Measurements from ENCODE around the gene ZNF516. TPM values are rescaled to one million over a fixed set of nuclear protein-coding genes. Genes with fewer than 3 reads are reported as not detected.

The ZNF516 gene
- total and polyA plus RNA-seq, 4 donors: 2.5 to 12.2 (median 7.6) TPM

DNA sequence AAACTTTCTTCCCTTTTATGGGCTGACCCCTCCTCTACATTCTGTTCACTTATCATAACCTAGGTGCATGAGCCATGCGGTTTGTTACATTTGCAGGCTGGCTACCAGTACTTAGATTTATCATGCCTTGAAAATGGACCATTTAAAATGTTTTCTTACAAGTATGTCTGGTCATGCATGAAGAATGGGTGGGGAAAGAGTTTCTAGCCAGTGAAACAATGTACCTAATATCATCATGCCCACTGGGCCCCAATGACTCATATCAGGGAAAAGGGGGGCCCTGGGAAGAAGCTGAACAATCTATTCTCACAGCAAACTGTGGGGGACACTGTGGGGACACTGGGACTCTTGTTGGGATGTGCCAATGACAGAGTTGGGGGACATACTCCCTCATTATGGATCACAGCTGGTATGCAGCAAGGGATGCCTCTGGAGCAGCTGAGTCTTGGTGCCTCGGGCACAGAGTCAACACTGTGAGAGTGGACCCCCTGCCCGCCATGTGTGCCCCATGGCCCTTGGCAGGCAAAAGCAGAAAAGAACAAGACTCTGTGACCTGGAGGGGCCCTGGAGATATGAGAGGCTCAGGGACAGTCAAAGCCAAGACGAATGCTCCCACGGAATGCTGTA, 156.3 kb downstream of the ZNF516 start:
- H3K27ac ChIP-seq (ENCODE audit: low read depth in 1 of 2, low read length in 2 of 2): no peak overlapping the region
- 95% methylated on average over 5 of the region's 5 CpGs for WGBS
- H3K36me3 ChIP-seq (ENCODE audit: control insufficient read depth in 4 of 4, insufficient read depth in 3 of 4, low read depth in 1 of 4, low read length in 3 of 4): no peaks in the 10 kb centered on the region
- H3K27me3 ChIP-seq (ENCODE audit: control insufficient read depth in 4 of 4, insufficient read depth in 4 of 4, low read length in 3 of 4): no peaks in the 10 kb centered on the region
- H3K9me3 ChIP-seq (ENCODE audit: control insufficient read depth in 4 of 4, low read length in 3 of 4): peaks cover 0 to 2% (median 0%) of the 10 kb centered on the region in 4 donors
- no peak overlapping the region for H3K9ac ChIP-seq (ENCODE audit: low read depth in 1 of 2, low read length in 2 of 2)
- no peak overlapping the region for H3K4me3 ChIP-seq (ENCODE audit: low read depth in 1 of 3, low read length in 3 of 3)
- TF ChIP-seq, protein P1, sequence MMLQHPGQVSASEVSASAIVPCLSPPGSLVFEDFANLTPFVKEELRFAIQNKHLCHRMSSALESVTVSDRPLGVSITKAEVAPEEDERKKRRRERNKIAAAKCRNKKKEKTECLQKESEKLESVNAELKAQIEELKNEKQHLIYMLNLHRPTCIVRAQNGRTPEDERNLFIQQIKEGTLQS (IDR thresholded peaks at IDR 0.05): no peak
- TF ChIP-seq, protein P2, sequence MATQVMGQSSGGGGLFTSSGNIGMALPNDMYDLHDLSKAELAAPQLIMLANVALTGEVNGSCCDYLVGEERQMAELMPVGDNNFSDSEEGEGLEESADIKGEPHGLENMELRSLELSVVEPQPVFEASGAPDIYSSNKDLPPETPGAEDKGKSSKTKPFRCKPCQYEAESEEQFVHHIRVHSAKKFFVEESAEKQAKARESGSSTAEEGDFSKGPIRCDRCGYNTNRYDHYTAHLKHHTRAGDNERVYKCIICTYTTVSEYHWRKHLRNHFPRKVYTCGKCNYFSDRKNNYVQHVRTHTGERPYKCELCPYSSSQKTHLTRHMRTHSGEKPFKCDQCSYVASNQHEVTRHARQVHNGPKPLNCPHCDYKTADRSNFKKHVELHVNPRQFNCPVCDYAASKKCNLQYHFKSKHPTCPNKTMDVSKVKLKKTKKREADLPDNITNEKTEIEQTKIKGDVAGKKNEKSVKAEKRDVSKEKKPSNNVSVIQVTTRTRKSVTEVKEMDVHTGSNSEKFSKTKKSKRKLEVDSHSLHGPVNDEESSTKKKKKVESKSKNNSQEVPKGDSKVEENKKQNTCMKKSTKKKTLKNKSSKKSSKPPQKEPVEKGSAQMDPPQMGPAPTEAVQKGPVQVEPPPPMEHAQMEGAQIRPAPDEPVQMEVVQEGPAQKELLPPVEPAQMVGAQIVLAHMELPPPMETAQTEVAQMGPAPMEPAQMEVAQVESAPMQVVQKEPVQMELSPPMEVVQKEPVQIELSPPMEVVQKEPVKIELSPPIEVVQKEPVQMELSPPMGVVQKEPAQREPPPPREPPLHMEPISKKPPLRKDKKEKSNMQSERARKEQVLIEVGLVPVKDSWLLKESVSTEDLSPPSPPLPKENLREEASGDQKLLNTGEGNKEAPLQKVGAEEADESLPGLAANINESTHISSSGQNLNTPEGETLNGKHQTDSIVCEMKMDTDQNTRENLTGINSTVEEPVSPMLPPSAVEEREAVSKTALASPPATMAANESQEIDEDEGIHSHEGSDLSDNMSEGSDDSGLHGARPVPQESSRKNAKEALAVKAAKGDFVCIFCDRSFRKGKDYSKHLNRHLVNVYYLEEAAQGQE (IDR thresholded peaks at IDR 0.05): no peak
- TF ChIP-seq, protein P3, sequence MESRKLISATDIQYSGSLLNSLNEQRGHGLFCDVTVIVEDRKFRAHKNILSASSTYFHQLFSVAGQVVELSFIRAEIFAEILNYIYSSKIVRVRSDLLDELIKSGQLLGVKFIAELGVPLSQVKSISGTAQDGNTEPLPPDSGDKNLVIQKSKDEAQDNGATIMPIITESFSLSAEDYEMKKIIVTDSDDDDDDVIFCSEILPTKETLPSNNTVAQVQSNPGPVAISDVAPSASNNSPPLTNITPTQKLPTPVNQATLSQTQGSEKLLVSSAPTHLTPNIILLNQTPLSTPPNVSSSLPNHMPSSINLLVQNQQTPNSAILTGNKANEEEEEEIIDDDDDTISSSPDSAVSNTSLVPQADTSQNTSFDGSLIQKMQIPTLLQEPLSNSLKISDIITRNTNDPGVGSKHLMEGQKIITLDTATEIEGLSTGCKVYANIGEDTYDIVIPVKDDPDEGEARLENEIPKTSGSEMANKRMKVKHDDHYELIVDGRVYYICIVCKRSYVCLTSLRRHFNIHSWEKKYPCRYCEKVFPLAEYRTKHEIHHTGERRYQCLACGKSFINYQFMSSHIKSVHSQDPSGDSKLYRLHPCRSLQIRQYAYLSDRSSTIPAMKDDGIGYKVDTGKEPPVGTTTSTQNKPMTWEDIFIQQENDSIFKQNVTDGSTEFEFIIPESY (IDR thresholded peaks at IDR 0.05): no peak
- TF ChIP-seq HNF4G (IDR thresholded peaks at IDR 0.05) (no peak), RXRA (IDR thresholded peaks at IDR 0.05) (no peak), SP1 (IDR thresholded peaks at IDR 0.05) (no peak), FOXA1 (IDR thresholded peaks at IDR 0.05) (no peak), RAD21 (IDR thresholded peaks at IDR 0.05) (no peak), FOXA2 (IDR thresholded peaks at IDR 0.05) (no peak), TAF1 (conservative IDR thresholded peaks at IDR 0.05) (no peak), EGR1 (IDR thresholded peaks at IDR 0.05; ENCODE audit: low read depth in 2 of 2) (no peak), HNF4A (conservative IDR thresholded peaks at IDR 0.05) (no peak)
- TF ChIP-seq, protein P4, sequence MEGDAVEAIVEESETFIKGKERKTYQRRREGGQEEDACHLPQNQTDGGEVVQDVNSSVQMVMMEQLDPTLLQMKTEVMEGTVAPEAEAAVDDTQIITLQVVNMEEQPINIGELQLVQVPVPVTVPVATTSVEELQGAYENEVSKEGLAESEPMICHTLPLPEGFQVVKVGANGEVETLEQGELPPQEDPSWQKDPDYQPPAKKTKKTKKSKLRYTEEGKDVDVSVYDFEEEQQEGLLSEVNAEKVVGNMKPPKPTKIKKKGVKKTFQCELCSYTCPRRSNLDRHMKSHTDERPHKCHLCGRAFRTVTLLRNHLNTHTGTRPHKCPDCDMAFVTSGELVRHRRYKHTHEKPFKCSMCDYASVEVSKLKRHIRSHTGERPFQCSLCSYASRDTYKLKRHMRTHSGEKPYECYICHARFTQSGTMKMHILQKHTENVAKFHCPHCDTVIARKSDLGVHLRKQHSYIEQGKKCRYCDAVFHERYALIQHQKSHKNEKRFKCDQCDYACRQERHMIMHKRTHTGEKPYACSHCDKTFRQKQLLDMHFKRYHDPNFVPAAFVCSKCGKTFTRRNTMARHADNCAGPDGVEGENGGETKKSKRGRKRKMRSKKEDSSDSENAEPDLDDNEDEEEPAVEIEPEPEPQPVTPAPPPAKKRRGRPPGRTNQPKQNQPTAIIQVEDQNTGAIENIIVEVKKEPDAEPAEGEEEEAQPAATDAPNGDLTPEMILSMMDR (IDR thresholded peaks at IDR 0.05; ENCODE audit: low read depth, low read length, missing input control): no peak
- TF ChIP-seq, protein P5, sequence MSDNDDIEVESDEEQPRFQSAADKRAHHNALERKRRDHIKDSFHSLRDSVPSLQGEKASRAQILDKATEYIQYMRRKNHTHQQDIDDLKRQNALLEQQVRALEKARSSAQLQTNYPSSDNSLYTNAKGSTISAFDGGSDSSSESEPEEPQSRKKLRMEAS (IDR thresholded peaks at IDR 0.05): no peak
- DNase-seq (ENCODE audit: low spot score): no peak
- peaks cover 0 to 2% (median 0%) of the 10 kb centered on the region in 4 donors for H3K4me1 ChIP-seq (ENCODE audit: control insufficient read depth in 4 of 4, insufficient read depth in 4 of 4, low read length in 3 of 4)

DNA sequence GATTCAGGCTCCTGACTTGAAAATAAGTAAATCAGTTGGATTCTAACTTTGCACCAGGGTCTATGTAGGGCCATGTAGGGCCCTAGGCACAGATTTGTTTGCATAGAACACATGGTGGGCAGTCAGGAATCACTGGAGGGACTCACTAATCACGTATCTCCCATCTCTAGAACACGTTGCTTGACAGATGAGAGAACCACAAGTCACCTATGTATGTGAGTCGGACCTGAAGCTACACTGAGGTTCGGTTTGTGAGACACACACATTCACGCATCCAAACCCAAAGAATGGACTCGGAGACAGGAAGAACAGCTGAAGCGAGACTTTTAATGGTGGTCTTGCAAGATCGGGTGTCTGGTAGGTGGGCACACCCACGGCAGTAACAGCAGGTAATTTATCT, 157.0 kb downstream of the ZNF516 start:
- no peak overlapping the region for H3K9ac ChIP-seq (ENCODE audit: low read depth in 1 of 2, low read length in 2 of 2)
- DNase-seq (ENCODE audit: low spot score): no peak
- peaks cover 0 to 2% (median under 1%) of the 10 kb centered on the region in 4 donors for H3K9me3 ChIP-seq (ENCODE audit: control insufficient read depth in 4 of 4, low read length in 3 of 4)
- TF ChIP-seq EGR1 (IDR thresholded peaks at IDR 0.05; ENCODE audit: low read depth in 2 of 2) (no peak), FOXA1 (IDR thresholded peaks at IDR 0.05) (no peak), GABPA (IDR thresholded peaks at IDR 0.05 in 1 of 2, conservative IDR thresholded peaks at IDR 0.05 in 1 of 2) (no peak), YY1 (IDR thresholded peaks at IDR 0.05) (no peak), HNF4A (conservative IDR thresholded peaks at IDR 0.05) (no peak)
- TF ChIP-seq, protein P1 (IDR thresholded peaks at IDR 0.05): no peak
- TF ChIP-seq, protein P5 (IDR thresholded peaks at IDR 0.05): no peak
- H3K27me3 ChIP-seq (ENCODE audit: control insufficient read depth in 4 of 4, insufficient read depth in 4 of 4, low read length in 3 of 4): no peaks in the 10 kb centered on the region
- peaks cover 0 to 2% (median 0%) of the 10 kb centered on the region in 4 donors for H3K4me1 ChIP-seq (ENCODE audit: control insufficient read depth in 4 of 4, insufficient read depth in 4 of 4, low read length in 3 of 4)
- H3K27ac ChIP-seq (ENCODE audit: low read depth in 1 of 2, low read length in 2 of 2): no peak overlapping the region
- H3K36me3 ChIP-seq (ENCODE audit: control insufficient read depth in 4 of 4, insufficient read depth in 3 of 4, low read depth in 1 of 4, low read length in 3 of 4): no peaks in the 10 kb centered on the region
- H3K4me3 ChIP-seq (ENCODE audit: low read depth in 1 of 3, low read length in 3 of 3): no peak overlapping the region
- WGBS: 91% methylated on average over 9 of the region's 9 CpGs

Data from liver (tissue), 9 donors.